SK-N-SH treated with all-trans-retinoic acid at 6 μM for 48 hours (cell line): ENCODE data around the gene OIT3.
A peak's percentile ranks its signal among the peaks of the same experiment; 100 is the strongest.

Experiments
- ATAC-seq: fragments of 200-7000 bp; cut with Tn5 transposase; 3 replicates; pipeline ENCODE4 v1.9.1; 2020; ENCODE audit warnings: mild to moderate bottlenecking, moderate library complexity
- ARNTL ChIP-seq: fragments of 450-650 bp; formaldehyde crosslinking; IDR thresholded peaks from 2 replicates; pipeline ENCODE4 v1.5.0; 2020; ENCODE audit warnings: low read depth, mild to moderate bottlenecking, moderate library complexity, borderline replicate concordance
- BACH2 ChIP-seq: fragments of 250-450 bp; sonication (Bioruptor Pico); IDR thresholded peaks from 2 replicates; pipeline ENCODE4 v1.9.0; 2021; ENCODE audit warnings: mild to moderate bottlenecking, borderline replicate concordance
- CSDC2 ChIP-seq: fragments of 250-450 bp; sonication (Bioruptor Pico); IDR thresholded peaks from 2 replicates; pipeline ENCODE4 v1.5.0; 2020; ENCODE audit warnings: mild to moderate bottlenecking, moderate library complexity
- CSRNP3 ChIP-seq: fragments of 250-450 bp; sonication (Bioruptor Pico); IDR thresholded peaks from 2 replicates; pipeline ENCODE4 v1.5.1; 2021; ENCODE audit warnings: mild to moderate bottlenecking, moderate library complexity
- ESRRG ChIP-seq: fragments of 250-450 bp; sonication (Bioruptor Pico); IDR thresholded peaks from 2 replicates; pipeline ENCODE4 v1.6.1; 2021; ENCODE audit warnings: mild to moderate bottlenecking
- GLIS3 ChIP-seq: fragments of 250-450 bp; sonication (Bioruptor Pico); IDR thresholded peaks from 2 replicates; pipeline ENCODE4 v1.5.0; 2020; ENCODE audit warnings: mild to moderate bottlenecking, moderate library complexity
- ISL1 ChIP-seq: fragments of 250-450 bp; sonication (Bioruptor Pico); IDR thresholded peaks from 2 replicates; pipeline ENCODE4 v2.1.2; 2022; ENCODE audit warnings: mild to moderate bottlenecking, moderate library complexity
- PATZ1 ChIP-seq: fragments of 250-450 bp; sonication (Bioruptor Pico); IDR thresholded peaks from 2 replicates; pipeline ENCODE4 v1.8.0; 2020; ENCODE audit warnings: mild to moderate bottlenecking, moderate library complexity, borderline replicate concordance
- POU6F1 ChIP-seq: fragments of 250-450 bp; sonication (Bioruptor Pico); IDR thresholded peaks from 2 replicates; pipeline ENCODE4 v1.8.0; 2021; ENCODE audit warnings: low read depth, mild to moderate bottlenecking, moderate library complexity, borderline replicate concordance
- PPARA ChIP-seq: fragments of 250-450 bp; sonication (Bioruptor Pico); IDR thresholded peaks from 2 replicates; pipeline ENCODE4 v1.5.0; 2020; ENCODE audit warnings: mild to moderate bottlenecking, borderline replicate concordance
- RARB ChIP-seq: fragments of 250-450 bp; sonication (Bioruptor Pico); IDR thresholded peaks from 2 replicates; pipeline ENCODE4 v1.8.0; 2021; ENCODE audit warnings: mild to moderate bottlenecking, moderate library complexity
- SNAI2 ChIP-seq: fragments of 250-450 bp; sonication (Bioruptor Pico); IDR thresholded peaks from 2 replicates; pipeline ENCODE4 v1.5.0; 2020; ENCODE audit warnings: mild to moderate bottlenecking, moderate library complexity
- TCF4 ChIP-seq: fragments of 250-450 bp; sonication (Bioruptor Pico); IDR thresholded peaks from 2 replicates; pipeline ENCODE4 v1.8.0; 2021; ENCODE audit warnings: mild to moderate bottlenecking, moderate library complexity, borderline replicate concordance
- TOX ChIP-seq: fragments of 250-450 bp; sonication (Bioruptor Pico); IDR thresholded peaks from 2 replicates; pipeline ENCODE4 v1.8.0; 2021; ENCODE audit warnings: mild to moderate bottlenecking, moderate library complexity, borderline replicate concordance
- TSHZ2 ChIP-seq: fragments of 250-450 bp; sonication (Bioruptor Pico); IDR thresholded peaks from 2 replicates; pipeline ENCODE4 v1.5.0; 2020; ENCODE audit warnings: mild to moderate bottlenecking, moderate library complexity
- ZFP3 ChIP-seq: fragments of 250-450 bp; sonication (Bioruptor Pico); IDR thresholded peaks from 2 replicates; pipeline ENCODE4 v1.5.0; 2020; ENCODE audit warnings: mild to moderate bottlenecking, moderate library complexity
- ZNF565 ChIP-seq: fragments of 450-650 bp; formaldehyde crosslinking; conservative IDR thresholded peaks from 2 replicates; pipeline ENCODE4 v1.5.0; 2020; ENCODE audit warnings: low read depth, mild to moderate bottlenecking, moderate library complexity

OIT3 gene

DNA sequence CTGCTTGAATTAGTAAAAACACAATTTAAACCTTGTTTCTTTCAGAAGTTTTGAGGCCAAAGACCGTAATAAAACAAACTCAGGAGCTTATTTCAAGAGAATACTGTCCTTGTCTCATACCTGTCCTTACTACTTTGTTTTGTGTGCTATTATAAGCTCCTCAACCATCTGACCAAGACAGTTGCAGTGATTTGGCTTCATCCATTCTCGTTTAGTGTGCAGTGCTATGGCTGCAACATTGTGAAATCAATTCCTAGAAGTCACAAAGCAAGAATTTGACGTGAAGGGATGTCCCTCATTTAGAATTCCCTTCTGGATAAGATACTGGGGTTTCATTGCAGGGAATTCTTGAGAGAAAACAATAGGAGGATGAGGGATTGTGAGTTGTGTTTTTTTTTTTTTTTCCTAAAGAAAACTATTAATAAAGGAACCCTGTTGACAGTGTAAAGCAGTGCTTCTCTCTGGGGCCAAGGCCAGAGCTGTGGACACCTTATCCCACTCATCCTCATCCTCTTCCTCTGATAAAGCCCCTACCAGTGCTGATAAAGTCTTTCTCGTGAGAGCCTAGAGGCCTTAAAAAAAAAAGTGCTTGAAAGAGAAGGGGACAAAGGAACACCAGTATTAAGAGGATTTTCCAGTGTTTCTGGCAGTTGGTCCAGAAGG is at the start of gene OIT3:
Gene OIT3 (plus strand): TSS at position 604 of the 663 bp plus-strand sequence. CDS start 60 bp downstream, outside the sequence.
- TF ChIP-seq CSDC2 (CRISPR knock-in tag) (no peak), ZNF565 (CRISPR knock-in tag) (no peak), PATZ1 (CRISPR knock-in tag) (no peak)
- ATAC-seq = no peak

- TF ChIP-seq ESRRG (no peak), PPARA (no peak), BACH2 (CRISPR knock-in tag) (no peak), TSHZ2 (CRISPR knock-in tag) (no peak), ZNF565 (CRISPR knock-in tag) (no peak), ARNTL (CRISPR knock-in tag) (no peak), ISL1 (CRISPR knock-in tag) (no peak), PATZ1 (CRISPR knock-in tag) (no peak), POU6F1 (no peak), CSDC2 (CRISPR knock-in tag) (no peak)
- peak; percentile 60; the same call in 2 of the 3 replicates for ATAC-seq
These were observed 47.3 kb upstream of the OIT3 start for GRCh38 chr10:72846238-72846637.

DNA sequence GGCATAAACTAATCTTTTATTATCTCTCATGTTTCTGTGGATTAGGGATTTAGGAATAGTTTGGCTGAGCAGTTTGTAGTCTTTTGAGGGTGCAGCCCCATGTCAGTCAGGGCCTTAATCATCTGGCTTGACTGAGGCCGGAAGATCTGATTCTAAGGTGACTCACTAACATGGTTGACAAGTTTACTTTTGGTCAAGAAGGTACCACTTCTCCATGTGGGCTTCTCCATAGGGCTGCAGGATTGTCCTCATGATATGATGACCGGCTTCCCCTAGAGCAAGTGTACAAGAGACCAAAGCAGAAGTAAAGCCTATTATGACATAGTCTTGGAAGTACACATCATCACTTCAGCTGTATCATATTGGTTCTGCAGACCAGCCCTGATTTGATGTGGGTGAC is 45.9 kb upstream of the OIT3 start:
- no peak for TF ChIP-seq RARB (CRISPR knock-in tag)
- no peak for TF ChIP-seq ZNF565 (CRISPR knock-in tag)
- TF ChIP-seq ZFP3 (CRISPR knock-in tag) = no peak
- ATAC-seq = no peak

GRCh38 chr10:72850861-72851260 is 42.7 kb upstream of the OIT3 start:
- no peak for TF ChIP-seq GLIS3
- no peak for TF ChIP-seq SNAI2 (CRISPR knock-in tag)
- no peak for TF ChIP-seq CSRNP3 (CRISPR knock-in tag)
- TF ChIP-seq PATZ1 (CRISPR knock-in tag) = no peak
- no peak for TF ChIP-seq ISL1 (CRISPR knock-in tag)
- TF ChIP-seq PPARA = no peak
- no peak for TF ChIP-seq TCF4 (CRISPR knock-in tag)
- TF ChIP-seq BACH2 (CRISPR knock-in tag) = no peak
- no peak for TF ChIP-seq TOX
- TF ChIP-seq ARNTL (CRISPR knock-in tag) = no peak
- ATAC-seq = no peak
